ENCODE measurements around the gene CLBA1. TPM values are rescaled to one million over a fixed set of nuclear protein-coding genes. Genes with fewer than 3 reads are reported as not detected.

CLBA1 gene
- total RNA-seq, 1 donor from 2014 or later = 2.4 TPM

- no peaks in the 10 kb centered on the region for H3K9me3 ChIP-seq (replicated peaks)
- H3K27me3 ChIP-seq (ENCODE audit: low read depth) = peaks cover 79% of the 10 kb centered on the region
- H3K27ac ChIP-seq (replicated peaks) = no peak overlapping the region
- no peak for DNase-seq
- H3K4me3 ChIP-seq = no peak overlapping the region
- intact Hi-C loops (cut with micrococcal nuclease) = loop anchor here (10.0 kb wide), 1 partner anchor 65 kb away; the partner anchor contains the start of gene AHNAK2
- H3K36me3 ChIP-seq = no peaks in the 10 kb centered on the region
- TF ChIP-seq CTCF (IDR thresholded peaks at IDR 0.05; ENCODE audit: borderline replicate concordance) = no peak
- H3K4me1 ChIP-seq = no peaks in the 10 kb centered on the region
Measured at GRCh38 chr14:105039458-105040205, 54.0 kb downstream of the CLBA1 start.

- no peak overlapping the region for H3K4me3 ChIP-seq
- no peaks in the 10 kb centered on the region for H3K4me1 ChIP-seq
- no peak for TF ChIP-seq CTCF (IDR thresholded peaks at IDR 0.05; ENCODE audit: borderline replicate concordance)
- H3K36me3 ChIP-seq = no peaks in the 10 kb centered on the region
- H3K27ac ChIP-seq (replicated peaks) = no peak overlapping the region
- DNase-seq = no peak
- no peaks in the 10 kb centered on the region for H3K9me3 ChIP-seq (replicated peaks)
- intact Hi-C loops (cut with micrococcal nuclease) = no loop called here
- peaks cover 70% of the 10 kb centered on the region for H3K27me3 ChIP-seq (ENCODE audit: low read depth)
Measured at GRCh38 chr14:105041841-105042765, 56.5 kb downstream of the CLBA1 start.

- intact Hi-C loops (cut with micrococcal nuclease) = no loop called here
- Histone ChIP-seq H3K4me1 (no peaks in the 10 kb centered on the region), H3K9me3 (replicated peaks) (no peaks in the 10 kb centered on the region), H3K36me3 (no peaks in the 10 kb centered on the region), H3K27me3 (ENCODE audit: low read depth) (peaks cover 71% of the 10 kb centered on the region), H3K27ac (replicated peaks) (no peak overlapping the region), H3K4me3 (no peak overlapping the region)
- TF ChIP-seq CTCF (IDR thresholded peaks at IDR 0.05; ENCODE audit: borderline replicate concordance) = no peak
- DNase-seq = no peak
Measured at GRCh38 chr14:105042813-105043212, 57.2 kb downstream of the CLBA1 start.

- no peak for TF ChIP-seq CTCF (IDR thresholded peaks at IDR 0.05; ENCODE audit: borderline replicate concordance)
- DNase-seq = no peak
- Histone ChIP-seq H3K4me1 (no peaks in the 10 kb centered on the region), H3K36me3 (no peaks in the 10 kb centered on the region), H3K9me3 (replicated peaks) (no peaks in the 10 kb centered on the region), H3K27ac (replicated peaks) (no peak overlapping the region), H3K27me3 (ENCODE audit: low read depth) (peaks cover 75% of the 10 kb centered on the region), H3K4me3 (no peak overlapping the region)
- intact Hi-C loops (cut with micrococcal nuclease) = no loop called here
Measured at GRCh38 chr14:105043641-105044040, 58.1 kb downstream of the CLBA1 start.

Other genes starting within 250 kb of the CLBA1 start
- gene SIVA1, start 232.6 kb upstream of the CLBA1 start, total RNA-seq = 55.6 TPM
- 144 TPM for gene AKT1, start 190.0 kb upstream of the CLBA1 start, total RNA-seq
- gene ZBTB42, start 184.7 kb upstream of the CLBA1 start, total RNA-seq = 5.7 TPM
- 11.7 TPM for gene CEP170B, start 120.5 kb upstream of the CLBA1 start, total RNA-seq
- 0.44 TPM for gene PLD4, start 60.9 kb upstream of the CLBA1 start, total RNA-seq
- 2.5 TPM for gene AHNAK2, start 7.4 kb upstream of the CLBA1 start, total RNA-seq
- gene CDCA4, start 35.3 kb downstream of the CLBA1 start, total RNA-seq = 2.0 TPM
- 1.0 TPM for gene GPR132, start 79.6 kb downstream of the CLBA1 start, total RNA-seq
- 26.1 TPM for gene JAG2, start 183.0 kb downstream of the CLBA1 start, total RNA-seq
- 22.9 TPM for gene NUDT14, start 195.5 kb downstream of the CLBA1 start, total RNA-seq

Measured in left ventricle myocardium inferior (tissue), 1 donor.